HG03432 (cell line): ENCODE measurements around the gene LASP1.

Experiments
- ATAC-seq: cut with Tn5 transposase; IDR thresholded peaks from one replicate; pipeline ENCODE4 v1.9.1; 2021; ENCODE audit warnings: mild to moderate bottlenecking, moderate library complexity; ENCODE audit not compliant: unreplicated experiment

Gene LASP1

GRCh38 chr17:38885728-38886642 lies 16.1 kb downstream of the LASP1 start:
- no peak for ATAC-seq

DNA sequence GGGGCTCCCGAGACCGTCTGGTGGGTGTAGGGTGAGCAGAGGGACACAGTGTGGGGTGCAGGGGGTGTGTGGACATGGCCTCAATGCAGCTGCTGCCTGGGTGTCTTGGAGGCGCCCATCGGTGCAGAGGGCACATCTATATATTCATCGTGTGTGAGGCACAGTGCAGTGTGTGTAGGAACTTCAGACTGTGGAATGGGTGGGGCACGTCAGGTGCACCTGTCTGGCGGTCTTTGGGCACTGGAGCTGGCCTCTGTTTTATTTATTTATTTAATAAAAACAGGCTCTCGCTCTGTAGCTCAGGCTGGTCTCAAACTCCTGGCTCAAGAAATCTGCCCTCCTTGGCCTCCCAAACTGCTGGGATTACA lies 16.8 kb downstream of the LASP1 start:
- ATAC-seq, result no peak

DNA sequence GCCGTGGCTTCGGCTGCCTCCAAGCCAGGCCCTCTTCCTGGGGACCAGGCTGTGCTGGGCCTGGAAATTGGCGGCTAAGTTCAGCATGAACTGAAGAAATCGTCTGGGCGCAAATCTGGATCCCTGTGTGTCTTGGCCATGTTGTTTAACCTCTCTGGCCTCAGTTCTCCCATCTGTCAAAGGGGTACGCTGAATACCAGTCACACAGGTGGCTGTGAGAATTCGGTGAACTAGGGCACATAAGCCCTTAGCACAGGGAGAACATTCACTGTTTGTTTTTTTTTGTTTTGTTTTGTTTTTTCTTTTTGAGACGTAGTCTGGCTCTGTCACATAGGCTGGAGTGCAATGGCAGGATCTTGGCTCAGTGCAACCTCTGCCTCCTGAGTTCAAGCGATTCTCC lies 19.0 kb downstream of the LASP1 start:
- no peak for ATAC-seq

GRCh38 chr17:38889745-38890409 lies 20.0 kb downstream of the LASP1 start:
- ATAC-seq, result no peak

GRCh38 chr17:38890410-38890746 lies 20.5 kb downstream of the LASP1 start:
- ATAC-seq, result no peak

DNA sequence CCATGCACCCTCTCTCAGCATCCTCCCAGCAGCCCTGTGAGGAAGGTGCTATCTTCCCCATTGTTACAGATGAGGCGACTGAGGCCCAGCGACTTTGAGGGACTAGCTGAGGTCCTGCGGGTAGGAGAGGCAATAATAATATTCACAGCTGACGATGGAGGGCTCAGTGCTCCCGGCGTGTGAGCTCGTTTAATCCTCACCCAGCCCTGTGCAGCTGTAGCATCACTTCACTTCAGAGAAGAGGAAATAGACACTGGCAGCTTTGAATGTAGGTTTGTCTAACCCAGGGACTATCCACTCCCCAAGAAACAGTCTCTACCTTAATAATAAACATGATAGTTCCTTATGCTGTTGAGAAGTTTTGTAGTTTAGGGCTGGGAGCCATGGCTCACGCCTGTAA lies 21.6 kb downstream of the LASP1 start:
- ATAC-seq, result no peak

DNA sequence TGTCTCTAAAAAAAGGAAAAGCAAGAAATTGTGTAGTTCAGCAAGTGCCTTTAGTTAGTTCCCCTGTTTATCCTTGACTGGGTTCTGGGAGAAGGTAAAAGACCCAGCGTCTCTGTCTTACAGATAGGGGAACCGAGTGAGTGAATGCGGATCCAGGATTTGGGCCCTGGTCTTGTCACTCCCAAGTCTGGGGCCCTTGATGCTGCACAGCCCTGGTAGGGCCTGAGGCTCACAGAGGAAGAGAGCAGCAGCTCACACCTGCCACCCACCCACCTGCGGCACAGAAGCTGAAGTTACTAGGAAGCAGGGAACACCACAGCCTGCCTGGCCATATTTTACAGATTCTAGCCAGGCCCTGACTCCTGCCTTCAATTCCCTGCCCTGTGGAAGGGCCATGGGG lies 22.2 kb downstream of the LASP1 start:
- no peak for ATAC-seq

DNA sequence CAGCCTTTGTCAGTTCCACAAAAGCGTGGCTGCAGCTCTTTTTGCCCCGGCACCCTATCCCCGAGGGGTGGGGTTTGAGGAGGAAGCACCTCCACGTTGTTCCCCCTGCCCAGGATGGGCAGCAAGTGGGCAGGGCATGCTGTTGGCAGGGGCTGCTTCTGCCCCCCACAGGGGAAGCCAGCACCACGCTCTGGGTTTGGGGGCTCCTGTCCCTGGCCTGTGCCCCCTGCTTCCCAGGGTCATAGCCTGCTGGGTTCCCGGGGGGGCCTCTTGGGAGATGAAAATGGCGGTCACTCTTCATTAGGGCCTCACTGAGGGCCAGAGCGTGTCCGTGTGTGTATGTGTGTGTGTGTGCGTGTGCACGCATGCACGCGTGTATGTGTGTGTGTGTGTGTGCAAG lies 22.8 kb downstream of the LASP1 start:
- ATAC-seq, result no peak

DNA sequence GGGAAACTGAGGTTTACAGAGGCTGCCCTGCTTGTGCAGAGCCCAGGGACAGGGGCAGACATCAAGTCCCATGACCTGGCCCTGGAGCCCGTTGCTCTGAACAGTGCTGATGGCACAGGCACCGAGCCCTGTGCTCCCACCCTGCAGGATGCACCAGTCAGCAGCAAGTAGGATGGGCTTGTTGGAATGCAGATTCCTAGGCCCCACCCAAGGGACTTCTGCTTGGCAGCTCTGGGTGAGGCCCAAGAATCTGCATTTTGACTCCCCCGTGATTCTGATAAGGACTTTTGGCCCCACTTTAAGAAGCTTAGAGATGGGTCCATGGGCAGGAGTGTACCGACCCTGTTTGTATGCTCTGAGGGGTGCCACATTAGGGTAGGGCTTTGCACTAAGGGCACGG lies 23.3 kb downstream of the LASP1 start:
- ATAC-seq, result no peak

- ATAC-seq, result no peak
Observed at GRCh38 chr17:38893607-38894006, 23.7 kb downstream of the LASP1 start.

DNA sequence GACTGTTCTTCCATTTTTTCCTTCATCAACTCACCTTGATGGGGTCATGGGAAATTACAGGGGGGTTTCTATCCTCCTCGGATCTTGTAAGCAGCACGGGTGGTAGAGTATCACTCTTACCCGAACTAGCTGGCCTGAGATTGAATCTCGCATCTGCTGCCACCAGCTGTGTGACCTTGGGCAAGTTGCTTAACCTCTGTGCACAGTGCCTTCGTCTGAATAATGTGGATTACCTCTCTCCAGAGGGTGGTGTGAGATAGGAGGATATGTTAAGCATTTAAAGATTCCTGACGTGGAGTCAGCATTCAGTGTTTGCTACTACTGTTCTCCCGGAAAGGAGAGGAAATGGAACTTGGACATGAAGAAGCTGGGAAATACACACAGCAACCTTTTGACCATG lies 24.4 kb downstream of the LASP1 start:
- ATAC-seq, result no peak

- ATAC-seq, result no peak
Observed at GRCh38 chr17:38896346-38896954, 26.6 kb downstream of the LASP1 start.

DNA sequence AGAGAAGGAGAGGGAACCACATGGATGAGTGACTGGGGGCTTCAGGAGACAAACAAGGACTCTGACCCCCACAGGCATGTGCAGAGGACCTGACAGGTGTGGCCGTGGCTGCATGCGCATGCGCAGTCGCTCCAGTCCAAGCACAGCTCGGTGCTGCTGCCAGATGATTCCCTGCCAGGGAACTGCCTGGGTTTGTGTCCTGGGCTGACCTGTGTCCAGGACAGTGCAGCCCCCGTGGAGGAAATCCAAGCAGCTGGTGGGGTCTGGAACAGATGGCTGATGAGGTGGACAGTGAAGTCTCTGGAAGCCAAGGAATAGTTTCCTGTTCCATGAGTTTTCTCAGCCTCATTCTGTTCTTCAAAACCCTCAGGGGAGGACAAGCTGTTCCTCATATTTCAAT lies 27.3 kb downstream of the LASP1 start:
- no peak for ATAC-seq

GRCh38 chr17:38897671-38898290 lies 27.9 kb downstream of the LASP1 start:
- ATAC-seq, result no peak

- ATAC-seq, result peak; percentile 28
Observed at GRCh38 chr17:38898291-38898679, 28.4 kb downstream of the LASP1 start.

- ATAC-seq, result peak; percentile 82
Observed at GRCh38 chr17:38898812-38899348, 29.0 kb downstream of the LASP1 start.

DNA sequence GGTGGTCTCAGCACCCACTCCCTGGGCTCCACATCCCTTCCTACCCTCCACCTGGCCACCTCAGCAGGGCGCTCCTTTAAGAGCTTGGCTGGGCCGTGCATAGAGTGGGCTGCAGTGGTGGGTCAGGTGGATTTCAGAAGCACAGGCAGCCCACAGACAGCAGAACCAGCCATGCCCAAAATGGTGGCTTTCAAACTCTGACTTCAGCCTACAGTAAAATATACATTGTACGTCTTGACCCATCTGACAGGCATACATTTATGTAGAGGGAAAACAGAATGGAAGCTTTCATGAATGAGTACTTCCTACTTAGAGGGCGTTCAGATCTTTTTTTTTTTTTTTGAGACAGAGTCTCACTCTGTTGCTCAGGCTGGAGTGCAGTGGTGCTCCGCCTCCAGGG lies 29.6 kb downstream of the LASP1 start:
- peak; percentile 5 for ATAC-seq

GRCh38 chr17:38900978-38901656 lies 31.3 kb downstream of the LASP1 start:
- ATAC-seq, result no peak

GRCh38 chr17:38903404-38903803 lies 33.5 kb downstream of the LASP1 start:
- ATAC-seq, result no peak

DNA sequence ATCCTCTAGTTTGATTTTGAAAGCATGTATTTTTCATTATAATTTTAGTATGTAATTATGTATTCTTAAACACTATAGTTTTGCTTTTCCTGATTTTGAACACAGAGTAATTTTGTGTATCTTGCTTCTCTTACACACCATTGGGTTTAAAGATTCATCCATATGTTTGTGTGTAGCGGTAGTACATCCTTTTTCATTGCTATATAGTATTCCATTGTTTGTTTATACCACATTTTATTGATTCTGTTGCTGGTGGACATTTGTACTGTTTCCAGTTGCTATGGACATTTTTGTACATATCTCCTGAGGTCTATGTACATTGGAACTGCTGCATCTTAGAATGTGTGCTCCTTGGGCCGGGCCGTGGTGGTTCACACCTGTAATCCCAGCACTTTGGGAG lies 35.0 kb downstream of the LASP1 start:
- no peak for ATAC-seq

DNA sequence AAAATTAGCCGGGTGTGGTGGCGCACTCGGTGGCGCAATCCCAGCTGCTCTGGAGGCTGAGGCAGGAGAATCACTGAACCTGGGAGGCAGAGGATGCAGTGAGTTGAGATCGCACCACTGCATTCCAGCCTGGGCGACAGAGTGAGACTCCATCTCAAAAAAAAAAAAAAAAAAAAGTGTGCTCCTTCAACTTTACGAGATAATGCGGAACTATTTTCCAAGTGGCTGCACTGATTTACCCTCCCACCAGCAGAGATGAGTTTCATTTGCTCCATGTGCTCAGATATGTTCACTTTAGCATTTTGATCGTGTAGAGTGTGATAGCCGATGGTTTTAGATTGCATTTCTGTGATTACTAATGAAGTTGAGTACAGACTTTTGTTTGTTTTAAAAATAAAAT lies 35.5 kb downstream of the LASP1 start:
- ATAC-seq, result no peak
